ENCODE results near the gene DAGLB.
"Not testable (repeated sequence)": the region's sequence is repeated elsewhere in the genome, so short reads cannot be mapped to it uniquely, and the experiment has no call there.

DNA sequence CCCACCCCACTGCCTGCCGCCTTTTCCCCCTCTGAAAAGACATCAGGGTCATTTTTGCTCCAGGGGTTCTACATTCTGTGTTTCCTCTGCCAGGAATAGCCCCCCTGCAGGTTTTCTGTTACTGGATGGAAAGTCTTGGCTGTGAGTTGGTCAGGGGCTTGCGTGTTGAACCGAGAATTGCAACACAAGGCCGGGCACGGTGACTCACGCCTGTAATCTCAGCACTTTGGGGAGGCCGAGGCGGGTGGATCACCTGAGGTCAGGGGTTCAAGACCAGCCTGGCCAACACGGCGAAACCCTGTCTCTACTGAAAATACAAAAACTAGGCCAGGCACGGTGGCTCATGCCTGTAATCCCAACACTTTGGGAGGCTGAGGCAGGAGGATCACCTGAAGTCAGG lies 2.1 kb upstream of the DAGLB start:
- TF ChIP-seq CTCF, POLR2A (IDR thresholded peaks at IDR 0.05): not testable (repeated sequence)
